SK-N-SH (cell line): ENCODE data around the gene SLC35F4. TPM values are rescaled to one million over a fixed set of nuclear protein-coding genes. Genes with fewer than 3 reads are reported as not detected.

Experiments used
- CTCF ChIA-PET: fragments of 300-600, 350-600 bp; formaldehyde crosslinking; extraction: SDS; loops from one replicate; lab custom pipeline; 2021; lab: Yijun Ruan, JAX
- POLR2A ChIA-PET: fragments of 350-600 bp; sonication (Branson Sonifier 250); formaldehyde crosslinking; extraction: SDS; loops from one replicate; lab custom pipeline; 2020; ENCODE audit warnings: antibody characterized with exemption, inconsistent platforms; lab: Yijun Ruan, JAX
- DNase-seq: peaks from one replicate; pipeline ENCODE4 v3.0.0; 2012
- H2AFZ ChIP-seq: fragments of 200-600 bp; sonication (generic); 2 replicates; pipeline ENCODE4 v1.8.1; 2016; ENCODE audit warnings: antibody characterized with exemption, mild to moderate bottlenecking, low read depth
- H3F3A ChIP-seq: fragments of 200-600 bp; sonication (generic); replicated peaks from 2 replicates; pipeline ENCODE3; 2016; ENCODE audit warnings: antibody characterized with exemption, mild to moderate bottlenecking; ENCODE audit not compliant: insufficient read depth
- H3K27ac ChIP-seq, 2 experiments: fragments of 200-500 bp in 1 of 2; fragments of 200-600 bp in 1 of 2; sonication (Bioruptor generic) in 1 of 2; sonication (generic), shearing (Covaris generic) in 1 of 2; 2 replicates each; pipeline versions ENCODE4 v1.5.1 to v1.6.1; 2014 to 2016; ENCODE audit warnings: low read depth in 2 of 2, inconsistent platforms in 1 of 2, low read length in 1 of 2, mild to moderate bottlenecking in 1 of 2, mixed read lengths in 1 of 2
- H3K27me3 ChIP-seq: fragments of 200-600 bp; sonication (generic), shearing (Covaris generic); 2 replicates; pipeline ENCODE4 v1.6.1; 2016; ENCODE audit warnings: mixed run types; ENCODE audit not compliant: insufficient read depth
- H3K36me3 ChIP-seq, 2 experiments: fragments of 200-500 bp in 1 of 2; fragments of 200-600 bp in 1 of 2; sonication (Bioruptor generic) in 1 of 2; sonication (generic) in 1 of 2; replicated peaks in 1 of 2; 2 replicates each; pipeline versions ENCODE3 to v1.5.1; 2014 to 2016; ENCODE audit warnings: low read length in 1 of 2, mild to moderate bottlenecking in 1 of 2; ENCODE audit not compliant: insufficient read depth in 2 of 2, control insufficient read depth in 1 of 2
- H3K4me1 ChIP-seq, 2 experiments: fragments of 200-500 bp in 1 of 2; fragments of 200-600 bp in 1 of 2; sonication (Bioruptor generic) in 1 of 2; sonication (generic), shearing (Covaris generic) in 1 of 2; 2 replicates each; pipeline versions ENCODE4 v1.5.1 to v1.6.1; 2014 to 2016; ENCODE audit warnings: low read depth in 1 of 2, low read length in 1 of 2, mixed run types in 1 of 2; ENCODE audit not compliant: insufficient read depth in 2 of 2, control insufficient read depth in 1 of 2
- H3K4me2 ChIP-seq: fragments of 200-600 bp; sonication (generic), shearing (Covaris generic); 2 replicates; pipeline ENCODE4 v1.6.1; 2017; ENCODE audit warnings: mixed run types
- H3K4me3 ChIP-seq, 2 experiments: fragments of 200-500 bp in 1 of 2; fragments of 200-600 bp in 1 of 2; sonication (Bioruptor generic) in 1 of 2; sonication (generic), shearing (Covaris generic) in 1 of 2; 2 replicates each; pipeline versions ENCODE4 v1.5.1 to v1.8.1; 2014 to 2016; ENCODE audit warnings: low read depth in 2 of 2, inconsistent platforms in 1 of 2, low read length in 1 of 2, mild to moderate bottlenecking in 1 of 2, mixed read lengths in 1 of 2, moderate library complexity in 1 of 2
- H3K79me2 ChIP-seq: fragments of 200-600 bp; sonication (generic); 2 replicates; pipeline ENCODE4 v1.8.1; 2017; ENCODE audit warnings: mild to moderate bottlenecking; ENCODE audit not compliant: insufficient read depth
- H3K9ac ChIP-seq: fragments of 200-600 bp; sonication (generic); 2 replicates; pipeline ENCODE4 v1.6.1; 2017; ENCODE audit warnings: mixed run types
- H3K9me2 ChIP-seq: fragments of 200-600 bp; sonication (generic); 2 replicates; pipeline ENCODE4 v1.6.1; 2017; ENCODE audit warnings: mixed run types
- H3K9me3 ChIP-seq: fragments of 200-600 bp; sonication (generic); 2 replicates; pipeline ENCODE4 v1.6.1; 2017; ENCODE audit warnings: mixed run types, mild to moderate bottlenecking, moderate library complexity
- H4K20me1 ChIP-seq: fragments of 200-600 bp; sonication (generic); 2 replicates; pipeline ENCODE4 v1.6.1; 2017; ENCODE audit warnings: mild to moderate bottlenecking, mixed run types; ENCODE audit not compliant: insufficient read depth
- ELF1 ChIP-seq: IDR thresholded peaks from 2 replicates; pipeline ENCODE4 v1.4.0; 2012
- FOSL2 ChIP-seq: IDR thresholded peaks from 2 replicates; pipeline ENCODE4 v1.4.0; 2012; ENCODE audit warnings: low read depth, mild to moderate bottlenecking, moderate library complexity, borderline replicate concordance
- FOXM1 ChIP-seq: IDR thresholded peaks from 2 replicates; pipeline ENCODE4 v1.4.0; 2012; ENCODE audit warnings: low read depth, mild to moderate bottlenecking
- MEF2A ChIP-seq: IDR thresholded peaks from 2 replicates; pipeline ENCODE4 v1.4.0; 2012; ENCODE audit warnings: low read depth, borderline replicate concordance
- RCOR1 ChIP-seq: fragments of 150-350 bp; IDR thresholded peaks from 2 replicates; pipeline ENCODE4 v1.6.1; 2017; ENCODE audit warnings: antibody characterized with exemption, low read length
- RXRA ChIP-seq: IDR thresholded peaks from 2 replicates; pipeline ENCODE4 v1.4.0; 2012; ENCODE audit warnings: low read depth, mild to moderate bottlenecking, borderline replicate concordance
- TCF12 ChIP-seq: IDR thresholded peaks from 2 replicates; pipeline ENCODE4 v1.4.0; 2012
- WGBS: methylation state at CpG from one replicate; pipeline ENCODE4 v1.1.6; 2017; ENCODE audit warnings: low lambda C conversion rate; 5-methylcytosine and 5-hydroxymethylcytosine counted together
- polyA plus RNA-seq, 3 experiments: library from polyadenylated mRNA; depleted of rRNA; stranded (reverse); fragments of >200 nt; gene quantifications; 2 replicates each; pipeline ENCODE4 v1.2.3, GENCODE V29; 2012
- TF ChIP-seq, protein P1 (sequence below): fragments of 200-600 bp; sonication (generic); IDR thresholded peaks from 2 replicates; pipeline ENCODE4 v1.6.1; 2017; ENCODE audit warnings: antibody characterized with exemption, mild to moderate bottlenecking, moderate library complexity
- TF ChIP-seq, protein P2 (sequence below): fragments of 150-350 bp; IDR thresholded peaks from 2 replicates; pipeline ENCODE4 v1.6.1; 2016; ENCODE audit warnings: mild to moderate bottlenecking, low read depth, low read length
- TF ChIP-seq, protein P3 (sequence below): IDR thresholded peaks from 2 replicates; pipeline ENCODE4 v1.4.0; 2012; ENCODE audit warnings: low read depth
- TF ChIP-seq, protein P4 (sequence below): IDR thresholded peaks from 2 replicates; pipeline ENCODE4 v1.6.1; 2012; ENCODE audit warnings: mild to moderate bottlenecking, low read depth, low read length, moderate library complexity
- TF ChIP-seq, protein P5 (sequence below): IDR thresholded peaks from 2 replicates; pipeline ENCODE4; 2012
- TF ChIP-seq, protein P6 (sequence below): fragments of 150-350 bp; IDR thresholded peaks from 2 replicates; pipeline ENCODE4 v1.6.1; 2017; ENCODE audit warnings: antibody characterized with exemption, low read length, low read depth, borderline replicate concordance

The SLC35F4 gene
- polyA plus RNA-seq, 1 of the 3 experiments (the other 2 are of a cell fraction), result not detected

DNA sequence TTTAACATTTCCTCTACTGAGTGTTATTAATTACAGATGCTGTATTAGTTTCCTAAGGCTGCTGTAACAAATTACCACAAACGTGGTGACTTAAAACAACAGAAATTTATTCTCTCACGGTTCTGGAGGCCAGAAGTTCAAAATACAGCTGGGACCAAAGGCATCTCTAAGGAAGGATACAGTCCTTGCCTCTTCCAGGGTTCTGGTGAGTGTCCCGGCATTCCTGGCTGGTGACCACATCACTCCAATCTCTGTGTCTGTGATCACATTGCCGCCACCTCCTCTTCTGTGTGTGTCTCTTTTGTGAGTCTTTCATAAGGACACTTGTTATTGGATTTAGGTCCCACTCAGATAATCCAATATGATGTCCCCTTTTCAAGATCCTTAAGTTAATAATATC lies 287.1 kb downstream of the SLC35F4 start:
- Histone ChIP-seq H3K27me3 (no peaks in the 10 kb centered on the region), H3K27ac (no peak overlapping the region), H3K36me3 (no peaks in the 10 kb centered on the region), H3K4me1 (no peaks in the 10 kb centered on the region), H4K20me1 (no peaks in the 10 kb centered on the region), H3K4me3 (no peak overlapping the region), H2AFZ (no peak overlapping the region), H3F3A (no peaks in the 10 kb centered on the region), H3K9ac (no peak overlapping the region), H3K9me2 (no peaks in the 10 kb centered on the region), H3K9me3 (no peaks in the 10 kb centered on the region), H3K4me2 (no peak overlapping the region), H3K79me2 (no peaks in the 10 kb centered on the region)
- ChIA-PET CTCF (no interaction called here), POLR2A (no interaction called here)
- DNase-seq, result no peak
- WGBS, result 20% methylated on average over 4 of the region's 4 CpGs
- TF ChIP-seq, protein P1, sequence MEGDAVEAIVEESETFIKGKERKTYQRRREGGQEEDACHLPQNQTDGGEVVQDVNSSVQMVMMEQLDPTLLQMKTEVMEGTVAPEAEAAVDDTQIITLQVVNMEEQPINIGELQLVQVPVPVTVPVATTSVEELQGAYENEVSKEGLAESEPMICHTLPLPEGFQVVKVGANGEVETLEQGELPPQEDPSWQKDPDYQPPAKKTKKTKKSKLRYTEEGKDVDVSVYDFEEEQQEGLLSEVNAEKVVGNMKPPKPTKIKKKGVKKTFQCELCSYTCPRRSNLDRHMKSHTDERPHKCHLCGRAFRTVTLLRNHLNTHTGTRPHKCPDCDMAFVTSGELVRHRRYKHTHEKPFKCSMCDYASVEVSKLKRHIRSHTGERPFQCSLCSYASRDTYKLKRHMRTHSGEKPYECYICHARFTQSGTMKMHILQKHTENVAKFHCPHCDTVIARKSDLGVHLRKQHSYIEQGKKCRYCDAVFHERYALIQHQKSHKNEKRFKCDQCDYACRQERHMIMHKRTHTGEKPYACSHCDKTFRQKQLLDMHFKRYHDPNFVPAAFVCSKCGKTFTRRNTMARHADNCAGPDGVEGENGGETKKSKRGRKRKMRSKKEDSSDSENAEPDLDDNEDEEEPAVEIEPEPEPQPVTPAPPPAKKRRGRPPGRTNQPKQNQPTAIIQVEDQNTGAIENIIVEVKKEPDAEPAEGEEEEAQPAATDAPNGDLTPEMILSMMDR, result no peak
- no peak for TF ChIP-seq RCOR1
- TF ChIP-seq, protein P2, sequence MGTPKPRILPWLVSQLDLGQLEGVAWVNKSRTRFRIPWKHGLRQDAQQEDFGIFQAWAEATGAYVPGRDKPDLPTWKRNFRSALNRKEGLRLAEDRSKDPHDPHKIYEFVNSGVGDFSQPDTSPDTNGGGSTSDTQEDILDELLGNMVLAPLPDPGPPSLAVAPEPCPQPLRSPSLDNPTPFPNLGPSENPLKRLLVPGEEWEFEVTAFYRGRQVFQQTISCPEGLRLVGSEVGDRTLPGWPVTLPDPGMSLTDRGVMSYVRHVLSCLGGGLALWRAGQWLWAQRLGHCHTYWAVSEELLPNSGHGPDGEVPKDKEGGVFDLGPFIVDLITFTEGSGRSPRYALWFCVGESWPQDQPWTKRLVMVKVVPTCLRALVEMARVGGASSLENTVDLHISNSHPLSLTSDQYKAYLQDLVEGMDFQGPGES, result no peak
- TF ChIP-seq TCF12, result no peak
- TF ChIP-seq, protein P3, sequence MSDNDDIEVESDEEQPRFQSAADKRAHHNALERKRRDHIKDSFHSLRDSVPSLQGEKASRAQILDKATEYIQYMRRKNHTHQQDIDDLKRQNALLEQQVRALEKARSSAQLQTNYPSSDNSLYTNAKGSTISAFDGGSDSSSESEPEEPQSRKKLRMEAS, result no peak
- TF ChIP-seq, protein P4, sequence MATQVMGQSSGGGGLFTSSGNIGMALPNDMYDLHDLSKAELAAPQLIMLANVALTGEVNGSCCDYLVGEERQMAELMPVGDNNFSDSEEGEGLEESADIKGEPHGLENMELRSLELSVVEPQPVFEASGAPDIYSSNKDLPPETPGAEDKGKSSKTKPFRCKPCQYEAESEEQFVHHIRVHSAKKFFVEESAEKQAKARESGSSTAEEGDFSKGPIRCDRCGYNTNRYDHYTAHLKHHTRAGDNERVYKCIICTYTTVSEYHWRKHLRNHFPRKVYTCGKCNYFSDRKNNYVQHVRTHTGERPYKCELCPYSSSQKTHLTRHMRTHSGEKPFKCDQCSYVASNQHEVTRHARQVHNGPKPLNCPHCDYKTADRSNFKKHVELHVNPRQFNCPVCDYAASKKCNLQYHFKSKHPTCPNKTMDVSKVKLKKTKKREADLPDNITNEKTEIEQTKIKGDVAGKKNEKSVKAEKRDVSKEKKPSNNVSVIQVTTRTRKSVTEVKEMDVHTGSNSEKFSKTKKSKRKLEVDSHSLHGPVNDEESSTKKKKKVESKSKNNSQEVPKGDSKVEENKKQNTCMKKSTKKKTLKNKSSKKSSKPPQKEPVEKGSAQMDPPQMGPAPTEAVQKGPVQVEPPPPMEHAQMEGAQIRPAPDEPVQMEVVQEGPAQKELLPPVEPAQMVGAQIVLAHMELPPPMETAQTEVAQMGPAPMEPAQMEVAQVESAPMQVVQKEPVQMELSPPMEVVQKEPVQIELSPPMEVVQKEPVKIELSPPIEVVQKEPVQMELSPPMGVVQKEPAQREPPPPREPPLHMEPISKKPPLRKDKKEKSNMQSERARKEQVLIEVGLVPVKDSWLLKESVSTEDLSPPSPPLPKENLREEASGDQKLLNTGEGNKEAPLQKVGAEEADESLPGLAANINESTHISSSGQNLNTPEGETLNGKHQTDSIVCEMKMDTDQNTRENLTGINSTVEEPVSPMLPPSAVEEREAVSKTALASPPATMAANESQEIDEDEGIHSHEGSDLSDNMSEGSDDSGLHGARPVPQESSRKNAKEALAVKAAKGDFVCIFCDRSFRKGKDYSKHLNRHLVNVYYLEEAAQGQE, result no peak
- TF ChIP-seq FOXM1, result no peak
- TF ChIP-seq, protein P5, sequence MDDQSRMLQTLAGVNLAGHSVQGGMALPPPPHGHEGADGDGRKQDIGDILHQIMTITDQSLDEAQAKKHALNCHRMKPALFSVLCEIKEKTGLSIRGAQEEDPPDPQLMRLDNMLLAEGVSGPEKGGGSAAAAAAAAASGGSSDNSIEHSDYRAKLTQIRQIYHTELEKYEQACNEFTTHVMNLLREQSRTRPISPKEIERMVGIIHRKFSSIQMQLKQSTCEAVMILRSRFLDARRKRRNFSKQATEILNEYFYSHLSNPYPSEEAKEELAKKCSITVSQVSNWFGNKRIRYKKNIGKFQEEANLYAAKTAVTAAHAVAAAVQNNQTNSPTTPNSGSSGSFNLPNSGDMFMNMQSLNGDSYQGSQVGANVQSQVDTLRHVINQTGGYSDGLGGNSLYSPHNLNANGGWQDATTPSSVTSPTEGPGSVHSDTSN, result no peak
- TF ChIP-seq, protein P6, sequence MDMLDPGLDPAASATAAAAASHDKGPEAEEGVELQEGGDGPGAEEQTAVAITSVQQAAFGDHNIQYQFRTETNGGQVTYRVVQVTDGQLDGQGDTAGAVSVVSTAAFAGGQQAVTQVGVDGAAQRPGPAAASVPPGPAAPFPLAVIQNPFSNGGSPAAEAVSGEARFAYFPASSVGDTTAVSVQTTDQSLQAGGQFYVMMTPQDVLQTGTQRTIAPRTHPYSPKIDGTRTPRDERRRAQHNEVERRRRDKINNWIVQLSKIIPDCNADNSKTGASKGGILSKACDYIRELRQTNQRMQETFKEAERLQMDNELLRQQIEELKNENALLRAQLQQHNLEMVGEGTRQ, result no peak
- TF ChIP-seq RXRA, result no peak
- TF ChIP-seq MEF2A, result no peak
- TF ChIP-seq ELF1, result no peak
- no peak for TF ChIP-seq FOSL2
